A172 (cell line): ENCODE data around the gene HMCN2. TPM values are rescaled to one million over a fixed set of nuclear protein-coding genes. Genes with fewer than 3 reads are reported as not detected.
"Not testable (repeated sequence)": the region's sequence is repeated elsewhere in the genome, so short reads cannot be mapped to it uniquely, and the experiment has no call there.

Experiments
- DNase-seq: peaks from one replicate; pipeline ENCODE4 v3.0.0-alpha.2; 2015; ENCODE audit warnings: low spot score
- total RNA-seq: library from RNA; depleted of rRNA; stranded (reverse); fragments of >200 nt; shearing (Covaris generic); gene quantifications from 2 replicates; pipeline ENCODE4 v1.2.3, GENCODE V29; 2014

The HMCN2 gene
- total RNA-seq, 1 experiment from 2014 or later, result 0.02 TPM

DNA sequence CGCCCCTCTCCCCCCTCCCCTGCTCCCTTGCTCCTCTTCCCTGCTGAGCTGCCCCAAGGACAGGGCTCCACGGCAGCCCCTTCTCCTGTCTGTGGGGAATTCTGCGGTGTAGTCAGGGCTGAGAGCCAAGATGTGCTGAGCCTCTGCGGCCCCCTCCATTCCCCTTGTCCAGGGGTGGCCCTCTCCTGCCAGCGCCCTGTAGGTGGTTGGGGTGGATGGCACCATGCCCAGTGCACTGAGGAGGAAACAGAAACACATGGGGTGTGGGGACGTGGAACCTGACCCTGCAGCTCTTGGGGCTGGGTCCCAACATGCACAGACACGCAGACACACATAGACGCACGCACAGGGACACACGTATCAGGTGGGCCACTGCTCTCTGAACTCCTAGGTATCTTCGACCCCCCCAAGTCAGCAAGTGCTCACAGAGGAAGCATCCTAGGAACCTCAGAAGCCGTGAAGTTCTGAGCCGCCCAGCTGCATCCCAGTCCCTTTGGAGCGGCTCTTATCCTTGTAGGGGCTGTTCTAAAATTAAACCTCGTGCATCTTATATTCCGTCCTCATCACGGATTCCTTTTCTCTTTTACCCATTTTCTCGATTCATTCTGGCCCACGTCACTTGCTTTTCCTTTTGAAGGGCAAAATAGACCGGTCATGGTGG, 64.8 kb downstream of the HMCN2 start:
- no peak for DNase-seq

DNA sequence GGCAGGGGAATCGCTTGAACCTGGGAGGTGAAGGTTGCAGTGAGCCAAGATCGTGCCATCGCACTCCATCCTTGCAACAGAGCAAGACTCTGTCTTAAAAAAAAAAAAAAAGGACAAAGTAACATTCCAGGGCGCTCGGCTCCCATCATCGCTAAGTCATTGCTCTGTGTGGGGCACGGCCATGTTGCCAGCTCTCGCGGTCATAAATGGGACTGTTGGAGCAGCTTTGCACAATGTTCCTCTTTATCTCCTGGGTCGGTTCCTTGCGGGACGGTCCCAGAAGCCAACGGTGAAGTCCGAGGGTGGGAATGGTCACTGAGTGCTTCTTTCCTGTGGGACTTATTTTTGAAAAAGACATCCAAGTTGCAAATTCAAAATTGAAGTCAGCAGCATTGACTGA, 65.5 kb downstream of the HMCN2 start:
- DNase-seq, result no peak

DNA sequence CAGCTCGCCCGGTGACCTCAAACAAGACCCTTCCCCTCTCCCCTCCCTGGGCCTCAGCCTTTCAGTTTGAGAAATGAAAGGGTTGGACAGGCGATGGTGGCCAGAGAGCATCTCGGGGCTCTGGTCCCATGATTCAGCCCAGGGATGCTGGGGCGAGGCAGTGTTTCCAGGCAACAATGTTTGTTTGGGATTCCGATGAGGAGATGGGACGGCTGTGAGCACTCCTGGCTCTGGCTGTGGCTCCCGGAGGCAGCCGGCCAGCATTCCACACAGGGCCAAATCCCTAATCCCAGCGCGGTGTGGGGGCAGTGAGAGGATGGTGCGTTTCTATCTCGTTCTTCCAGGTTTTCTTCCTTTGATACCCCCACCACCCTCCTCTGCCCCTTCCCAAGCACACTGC, 66.0 kb downstream of the HMCN2 start:
- DNase-seq, result no peak

DNA sequence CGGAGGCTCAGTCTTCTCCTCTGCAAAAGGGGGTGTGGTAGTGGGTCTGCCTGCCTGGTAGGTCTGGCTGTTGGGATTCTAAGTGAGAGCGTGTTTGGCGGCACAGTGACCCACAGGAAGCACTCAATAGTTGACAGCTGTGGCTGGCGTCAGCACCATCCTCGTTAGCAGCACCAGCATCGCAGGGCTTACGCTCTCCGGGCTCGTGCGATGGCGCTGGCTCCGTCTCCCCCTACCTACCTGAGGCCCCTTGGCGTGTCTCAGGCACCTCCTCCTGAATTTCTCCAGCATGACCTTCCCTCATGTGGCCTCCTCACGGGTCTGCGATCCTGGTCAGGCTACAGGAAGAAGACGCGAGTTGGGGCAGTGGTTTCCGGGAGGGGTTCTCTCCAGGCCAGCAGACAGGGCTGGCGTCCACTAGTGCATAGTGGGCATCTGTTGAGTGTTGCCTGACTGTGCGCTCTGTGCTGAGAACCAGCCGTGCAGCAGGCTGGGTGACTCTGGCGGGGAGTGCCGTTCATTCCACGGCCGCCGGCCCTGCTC, 66.9 kb downstream of the HMCN2 start:
- DNase-seq, result no peak

DNA sequence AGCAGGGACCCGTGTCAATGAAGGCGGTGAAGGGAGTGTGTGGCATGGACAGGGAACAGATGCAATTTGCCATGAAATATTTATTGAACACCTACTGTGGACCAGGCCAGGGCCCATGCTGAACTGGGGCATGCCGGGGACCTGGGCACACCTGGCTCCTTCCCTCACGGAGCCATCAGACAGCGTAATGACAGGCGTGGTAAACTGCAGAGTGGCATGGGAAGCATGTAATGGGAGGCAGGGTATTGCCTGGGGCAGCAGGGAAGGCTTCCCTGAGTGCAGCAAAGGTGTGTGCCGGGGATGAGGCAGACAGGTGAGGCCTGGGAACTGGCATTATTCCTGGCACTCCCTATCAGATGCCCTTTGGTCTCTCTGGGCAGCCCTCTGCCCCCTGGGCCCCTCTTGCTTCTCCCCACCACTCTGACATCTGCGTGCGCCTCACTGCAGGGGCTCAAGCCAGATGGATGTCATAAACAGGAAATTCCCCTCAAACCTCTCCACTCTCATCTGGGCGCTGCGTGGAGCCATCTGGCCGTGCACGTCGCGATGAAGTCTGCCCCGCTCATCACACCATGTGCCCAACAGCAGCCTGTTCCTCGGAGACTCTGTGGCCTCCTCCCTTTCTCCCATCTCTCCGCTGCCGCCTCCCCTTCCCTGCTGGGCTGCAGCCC, 67.6 kb downstream of the HMCN2 start:
- no peak for DNase-seq

DNA sequence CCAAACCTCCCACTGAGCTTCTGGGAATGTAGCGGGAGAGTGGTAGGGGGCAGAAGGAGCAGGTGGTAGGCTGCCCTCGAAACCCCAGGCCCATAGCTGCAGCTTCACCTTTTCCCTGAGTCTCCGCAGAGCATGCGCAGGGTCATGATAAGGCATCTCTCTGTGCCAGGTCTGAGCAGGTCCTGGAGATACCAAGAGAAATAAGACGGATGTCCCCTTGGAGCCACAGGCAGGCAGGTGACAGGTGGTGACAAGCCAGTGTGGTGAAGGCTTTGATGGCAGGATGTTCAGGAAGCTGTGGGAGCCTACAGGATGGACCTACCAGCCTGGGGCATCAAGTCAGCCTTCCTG, 68.1 kb downstream of the HMCN2 start:
- DNase-seq, result no peak

DNA sequence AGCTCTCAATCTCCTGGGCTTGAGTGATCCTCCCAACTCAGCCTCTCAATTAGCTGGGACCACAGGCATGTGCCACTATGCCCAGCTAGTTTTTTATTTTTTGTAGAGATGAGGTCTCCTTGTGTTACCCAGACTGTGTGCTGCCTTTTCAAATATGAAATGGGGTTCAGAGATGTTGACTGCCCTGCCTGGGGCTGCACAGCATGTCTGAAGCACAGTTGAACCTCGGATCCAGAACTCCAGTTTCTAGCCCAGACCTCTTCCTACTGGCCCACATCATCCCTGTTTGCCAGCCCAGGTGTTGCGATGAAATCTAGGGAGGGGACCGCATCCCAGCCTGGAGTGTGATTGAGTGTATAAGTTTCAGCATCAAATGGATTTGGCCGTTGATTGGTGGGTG, 69.4 kb downstream of the HMCN2 start:
- no peak for DNase-seq

DNA sequence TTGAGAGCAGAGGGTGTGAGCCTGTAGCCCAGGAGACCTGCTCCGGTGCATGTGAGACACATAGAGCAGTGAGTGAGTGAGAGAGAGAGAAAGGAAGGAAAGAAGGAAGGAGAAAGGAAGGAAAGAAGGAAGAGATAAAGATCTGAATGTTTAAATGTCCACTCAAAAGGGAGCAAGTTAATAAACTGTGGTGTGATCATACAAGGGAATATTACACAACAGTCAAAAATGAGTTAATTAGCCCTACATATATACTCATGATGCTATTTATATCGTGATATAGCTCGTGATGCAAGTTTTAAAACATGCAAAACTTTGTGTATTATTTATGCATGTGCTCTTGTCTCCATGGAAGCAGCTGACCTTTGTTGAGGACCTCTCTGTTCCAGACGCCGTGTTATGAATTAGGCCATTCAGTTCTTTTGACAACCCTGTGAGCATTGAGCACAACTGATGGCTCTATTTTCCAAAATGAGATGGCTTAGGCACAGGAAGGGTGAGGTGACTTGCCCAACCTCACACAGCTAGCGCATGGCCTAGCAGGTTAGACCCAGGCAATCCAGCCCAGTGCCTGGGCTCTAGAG, 70.6 kb downstream of the HMCN2 start:
- no peak for DNase-seq

DNA sequence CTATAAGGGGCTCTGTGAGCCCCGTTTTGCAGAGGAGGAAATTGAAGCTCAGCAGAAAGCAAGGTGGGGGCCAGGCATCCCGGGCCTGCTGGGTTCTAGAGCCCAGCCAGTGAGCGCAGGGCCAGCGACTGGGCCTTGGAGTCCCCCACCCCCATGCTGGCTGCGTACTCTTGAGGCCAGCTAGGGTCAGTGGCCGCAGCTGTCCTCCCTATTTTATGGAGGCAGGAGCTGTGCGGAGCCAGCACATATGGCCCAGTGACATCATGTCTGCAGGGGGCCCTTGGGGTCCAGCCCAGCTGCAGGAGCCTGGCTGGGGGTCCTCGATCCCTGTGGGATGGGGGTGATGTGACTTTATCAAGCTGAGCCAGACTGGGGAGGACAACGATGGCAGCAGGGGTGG, 71.3 kb downstream of the HMCN2 start:
- no peak for DNase-seq

DNA sequence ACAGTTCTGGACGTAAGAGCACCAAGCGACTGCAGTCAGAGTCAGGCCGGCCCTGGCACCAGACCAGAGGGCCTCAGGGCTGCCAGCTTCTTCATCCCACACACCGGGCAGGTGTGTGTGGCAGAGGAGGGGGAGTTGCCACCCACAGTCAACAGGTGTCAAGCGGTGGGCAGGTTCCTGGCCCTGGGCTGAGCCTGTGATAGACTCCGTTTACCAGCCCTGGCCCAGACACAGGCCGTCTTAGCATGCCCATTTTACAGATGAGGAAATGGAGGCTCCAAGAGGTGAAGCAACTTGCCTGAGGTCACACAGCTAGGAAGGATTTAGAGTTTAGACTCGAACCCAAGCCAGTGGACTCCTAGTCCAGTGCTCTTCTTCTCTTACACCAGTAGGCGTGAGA, 71.8 kb downstream of the HMCN2 start:
- DNase-seq, result no peak

DNA sequence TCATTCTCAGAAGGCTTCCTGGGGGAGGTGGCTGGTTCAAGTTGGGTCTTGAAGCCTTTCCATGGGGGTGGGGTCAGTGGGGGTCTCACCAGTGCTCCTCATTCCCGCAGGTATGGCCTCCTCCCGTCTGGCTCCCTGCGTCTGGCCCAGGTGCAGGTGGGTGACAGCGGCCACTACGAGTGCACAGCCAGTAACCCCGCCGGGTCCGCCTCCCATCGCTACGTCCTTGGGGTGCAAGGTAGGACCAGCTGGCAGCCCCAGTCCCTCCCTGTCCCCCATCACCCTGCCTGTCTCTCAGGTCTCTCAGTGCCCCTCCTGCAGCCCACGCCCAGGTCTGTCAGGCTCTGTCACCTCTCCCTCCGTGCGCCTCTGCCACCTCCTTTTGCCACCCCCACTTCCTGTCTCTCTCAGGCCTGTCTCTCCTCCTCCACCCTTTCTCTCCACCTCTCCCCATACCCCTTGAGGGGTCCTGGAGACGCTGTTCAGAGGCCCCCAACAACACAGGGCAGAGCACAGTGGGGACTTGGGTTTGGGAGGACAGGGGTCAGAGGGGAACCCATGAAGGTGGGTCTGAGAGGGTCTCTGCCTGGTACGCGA, 72.3 kb downstream of the HMCN2 start:
- no peak for DNase-seq

DNA sequence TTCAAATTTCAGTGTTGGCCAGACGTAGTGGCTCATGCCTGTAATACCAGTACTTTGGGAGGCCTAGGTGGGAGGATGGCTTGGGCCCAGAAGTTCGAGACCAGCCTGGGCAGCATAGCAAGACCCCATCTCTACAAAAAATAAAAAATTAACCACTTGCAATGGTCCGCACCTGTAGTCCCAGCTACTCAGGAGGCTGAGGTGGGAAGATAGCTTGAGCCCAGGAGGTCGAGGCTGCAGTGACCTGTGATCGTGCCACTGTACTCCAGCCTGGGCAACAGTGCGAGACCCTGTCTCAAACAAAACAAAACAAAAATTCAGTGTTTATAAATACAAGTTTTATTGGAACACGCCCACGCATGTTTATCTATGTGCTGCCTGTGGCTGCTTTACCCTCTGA, 73.3 kb downstream of the HMCN2 start:
- DNase-seq, result not testable (repeated sequence)

DNA sequence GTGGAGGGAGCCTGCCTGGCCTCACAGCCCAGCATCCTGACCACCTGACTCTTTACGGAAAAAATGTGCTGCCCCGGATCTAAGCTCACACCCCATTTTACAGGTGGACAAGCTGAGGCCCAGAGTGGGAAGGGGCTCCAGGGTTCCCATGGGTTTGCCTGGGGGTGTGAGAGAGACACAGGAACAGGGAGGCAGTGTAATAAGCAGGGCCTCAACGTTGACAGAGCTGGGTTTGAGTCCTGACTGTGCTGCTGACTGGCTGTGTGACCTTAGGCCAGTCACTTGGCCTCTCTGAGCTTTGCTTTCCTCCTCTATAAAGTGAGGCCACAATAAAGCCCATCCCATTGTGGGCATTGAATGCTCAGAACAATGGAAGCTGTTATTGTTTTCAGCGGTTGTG, 73.7 kb downstream of the HMCN2 start:
- DNase-seq, result no peak

DNA sequence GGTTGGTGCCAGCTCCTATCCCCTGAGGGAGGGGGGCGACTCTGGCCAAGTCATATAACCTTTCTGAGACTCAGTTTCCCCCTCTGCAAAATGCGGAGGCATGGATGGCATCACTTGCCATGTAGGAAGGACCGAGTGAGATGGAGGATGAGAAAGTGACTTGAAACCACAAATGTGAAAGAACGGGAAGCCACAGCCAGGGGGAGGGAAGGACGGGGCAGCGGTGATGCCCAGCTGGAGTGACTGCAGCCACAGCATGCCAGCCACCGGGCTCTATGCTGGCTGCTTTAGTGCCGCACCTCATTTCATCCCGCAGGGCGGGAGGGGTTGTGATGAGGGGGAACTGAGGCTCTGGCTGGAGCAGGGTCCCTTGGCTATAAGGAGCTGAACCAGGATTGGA, 74.5 kb downstream of the HMCN2 start:
- DNase-seq, result no peak

DNA sequence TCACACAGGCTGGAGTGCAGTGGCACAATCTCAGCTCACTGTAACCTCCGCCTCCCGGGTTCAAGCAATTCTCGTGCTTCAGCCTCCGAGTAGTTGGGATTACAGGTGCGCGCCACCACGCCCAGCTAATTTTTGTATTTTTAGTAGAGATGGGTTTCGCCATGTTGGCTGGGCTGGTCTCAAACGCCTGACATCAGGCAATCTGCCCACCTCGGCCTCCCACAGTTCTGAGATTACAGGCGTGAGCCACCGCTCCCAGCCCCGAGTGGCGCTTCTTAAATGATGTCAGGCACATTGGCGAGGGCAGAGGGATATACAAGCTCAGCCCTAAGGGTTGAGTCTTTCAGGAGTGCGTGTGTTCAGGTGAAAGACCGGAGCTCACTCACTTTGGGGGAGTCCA, 75.0 kb downstream of the HMCN2 start:
- not testable (repeated sequence) for DNase-seq

DNA sequence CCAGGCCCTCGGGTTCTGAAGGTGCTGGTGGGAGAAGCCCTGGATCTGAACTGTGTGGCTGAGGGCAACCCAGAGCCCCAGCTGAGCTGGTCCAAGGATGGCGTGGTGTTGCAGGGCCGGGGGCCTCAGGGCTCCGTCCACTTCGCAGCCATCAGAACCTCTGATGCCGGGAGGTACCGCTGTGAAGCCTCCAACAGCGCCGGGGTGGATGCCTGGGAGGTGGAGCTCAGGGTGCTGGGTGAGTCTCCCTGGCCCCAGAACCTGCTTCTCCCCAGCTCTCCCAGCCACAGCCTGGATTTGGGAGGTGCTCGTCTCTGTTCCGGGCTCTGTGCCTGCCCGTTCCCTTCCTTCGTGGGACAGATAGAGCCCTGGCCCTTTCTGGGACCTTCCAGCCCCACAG, 75.6 kb downstream of the HMCN2 start:
- DNase-seq, result no peak

DNA sequence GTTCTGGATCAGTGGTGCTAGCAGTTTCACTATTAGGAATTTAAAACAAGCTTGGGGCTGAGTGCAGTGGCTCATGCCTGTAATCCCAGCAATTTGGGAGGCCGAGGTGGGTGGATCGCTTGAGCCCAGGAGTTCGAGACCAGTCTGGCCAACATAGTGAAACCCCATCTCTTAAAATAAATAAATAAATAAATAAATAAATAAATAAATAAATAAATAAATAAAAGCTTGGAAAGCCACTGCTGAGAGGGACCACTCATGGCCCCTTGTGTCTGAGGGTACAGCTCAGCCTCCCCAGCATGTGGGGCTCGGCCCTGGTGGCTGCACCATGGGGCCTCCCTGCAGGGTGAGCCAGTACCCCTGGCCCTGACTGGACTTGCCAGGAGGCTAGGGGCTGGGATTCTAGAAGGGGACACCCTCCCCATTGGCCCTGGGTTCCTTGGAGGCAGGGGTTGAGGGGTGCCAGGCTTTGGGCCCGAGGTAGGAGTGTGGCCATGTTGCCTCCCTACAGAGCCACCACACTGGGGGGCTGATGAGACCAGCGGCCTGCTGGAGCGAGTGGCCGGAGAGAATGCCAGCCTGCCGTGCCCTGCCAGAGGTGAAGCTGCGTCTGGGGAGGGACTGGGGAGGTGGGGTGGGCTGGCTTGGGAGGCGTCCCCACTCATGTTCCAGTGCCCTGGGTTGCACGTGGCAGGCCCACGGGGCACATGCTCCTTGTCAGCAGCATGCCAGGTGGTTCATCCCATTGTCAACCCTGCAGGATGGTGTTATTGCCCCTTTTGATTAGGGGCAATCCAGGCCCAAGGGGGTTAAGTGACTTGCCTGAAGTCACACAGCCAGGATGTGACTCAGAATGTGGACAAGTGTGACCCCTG, 76.5 kb downstream of the HMCN2 start:
- DNase-seq, result no peak

DNA sequence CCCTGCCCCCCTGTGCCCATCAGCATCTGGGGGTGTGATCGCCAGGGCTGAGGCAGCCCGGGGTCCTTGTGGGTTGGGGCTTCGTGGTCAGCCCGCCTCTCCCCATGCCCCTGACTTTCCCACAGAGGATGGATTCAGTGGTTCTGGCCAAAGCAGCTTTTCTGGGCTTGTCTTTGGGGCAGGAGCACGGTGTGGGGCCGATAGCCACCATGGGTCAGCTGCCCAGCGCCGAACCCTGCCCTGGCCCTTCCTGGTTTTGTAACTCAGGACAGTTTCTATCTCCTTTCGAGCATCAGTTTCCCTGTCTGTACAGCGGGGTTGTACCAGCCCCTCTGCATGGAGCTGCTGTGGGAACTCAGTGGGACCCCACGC, 77.1 kb downstream of the HMCN2 start:
- DNase-seq, result no peak

DNA sequence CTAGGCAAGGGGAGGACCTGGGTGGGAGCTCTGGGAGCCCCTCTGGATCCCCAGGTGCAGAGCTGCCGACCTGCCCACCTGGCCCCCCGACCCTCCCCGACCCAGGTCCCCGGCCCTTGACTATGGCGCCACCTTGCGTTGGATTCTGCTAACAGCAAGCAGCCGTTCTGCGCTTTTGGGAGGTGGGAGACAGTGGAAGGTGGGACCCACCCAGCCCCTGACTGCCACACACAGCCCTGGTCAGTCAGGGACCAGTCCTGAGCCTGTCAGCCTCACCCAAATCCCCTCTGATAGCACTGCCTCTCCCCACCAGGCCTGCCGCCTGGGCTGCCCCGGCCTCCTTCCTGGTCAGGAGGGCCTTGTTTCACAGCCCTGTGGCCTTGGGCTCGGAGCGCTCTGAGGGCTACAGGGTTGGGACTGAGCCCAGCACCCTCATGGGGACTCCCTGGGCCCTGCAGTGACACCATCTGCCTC, 77.9 kb downstream of the HMCN2 start:
- no peak for DNase-seq

DNA sequence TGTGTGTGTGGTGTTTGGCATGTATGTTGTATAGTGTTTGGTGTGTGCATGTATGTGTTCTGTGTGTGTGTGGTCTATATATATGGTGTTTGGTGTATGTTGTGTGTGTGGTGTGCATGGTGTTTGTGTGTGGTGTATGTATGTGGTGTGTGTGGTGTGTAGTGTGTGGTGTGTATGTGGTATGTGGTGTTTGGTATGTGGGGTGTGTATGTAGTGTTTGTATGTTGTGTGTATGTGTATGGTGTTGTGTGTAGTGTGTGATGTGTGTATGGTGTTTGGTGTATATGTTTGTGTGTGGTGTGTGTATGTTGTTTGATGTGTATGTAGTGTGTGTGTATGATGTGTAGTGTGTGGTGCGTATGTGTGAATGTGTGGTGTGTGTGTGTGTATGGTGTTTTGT, 78.8 kb downstream of the HMCN2 start:
- no peak for DNase-seq

DNA sequence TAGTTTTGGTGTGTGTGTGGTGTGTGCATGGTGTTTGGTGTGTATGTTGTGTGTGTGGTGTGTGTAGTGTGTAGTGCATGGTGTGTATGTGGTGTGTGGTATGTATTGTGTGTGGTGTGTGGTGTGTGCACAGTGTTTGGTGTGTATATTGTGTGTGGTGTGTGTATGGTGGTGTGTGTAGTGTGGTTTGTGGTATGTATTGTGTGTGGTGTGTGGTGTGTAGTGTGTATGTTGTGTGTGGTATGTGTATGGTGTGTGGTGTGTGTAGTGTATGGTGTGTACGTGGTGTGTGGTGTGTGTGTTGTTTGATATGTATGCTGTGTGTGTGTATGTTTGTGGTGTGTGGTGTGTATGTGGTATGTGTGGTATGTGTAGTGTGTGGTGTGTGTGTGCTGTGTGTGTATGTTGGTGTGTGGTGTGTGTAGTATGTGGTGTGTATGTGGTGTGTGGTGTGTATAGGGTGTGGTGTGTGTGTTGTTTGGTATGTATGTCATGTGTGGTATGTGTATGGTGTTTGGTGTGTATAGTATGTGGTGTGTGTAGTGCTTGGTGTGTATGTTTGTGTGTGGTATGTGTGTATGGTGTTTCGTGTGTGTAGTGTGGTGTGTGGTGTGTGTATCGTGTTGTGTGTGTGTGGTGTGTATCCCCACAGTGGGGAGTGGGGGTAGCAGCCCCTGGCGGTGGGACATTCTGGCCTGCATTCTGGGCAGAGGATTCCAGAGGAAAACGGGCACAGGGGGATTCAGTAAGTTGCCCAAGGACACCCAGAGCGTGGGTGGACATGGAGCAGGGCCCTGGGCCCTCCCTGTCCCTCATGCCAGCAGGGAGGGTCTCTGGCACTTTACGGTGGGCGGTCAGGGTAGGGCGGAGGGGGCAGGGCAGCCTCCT, 79.7 kb downstream of the HMCN2 start:
- DNase-seq, result no peak
